H1 (cell line): ENCODE measurements around the gene RBM17. TPM values are rescaled to one million over a fixed set of nuclear protein-coding genes. Genes with fewer than 3 reads are reported as not detected.

ENCODE experiments used
- CTCF ChIA-PET: fragments of 300-600 bp; sonication (Branson Sonifier 250); formaldehyde crosslinking; loops from one replicate; lab custom pipeline; 2021; ENCODE audit not compliant: partially characterized antibody; lab: Charles Lee
- POLR2A ChIA-PET: fragments of 300-600 bp; sonication (Branson Sonifier 250); formaldehyde crosslinking; loops from one replicate; lab custom pipeline; 2021; ENCODE audit warnings: inconsistent platforms; ENCODE audit not compliant: partially characterized antibody; lab: Charles Lee
- DNase-seq, 2 experiments: peaks; one replicate each; pipeline versions ENCODE4 v3.0.0 to v3.0.0-alpha.2; 2010 to 2022; ENCODE audit warnings: low spot score in 2 of 2, low read depth in 1 of 2, mixed read lengths in 1 of 2
- FAIRE-seq: peaks from 2 replicates; lab custom pipeline; 2011; peaks lifted over from hg19 to GRCh38; lab: Jason Lieb, UNC
- H2AFZ ChIP-seq: 2 replicates; pipeline ENCODE4 v1.8.1; 2012; ENCODE audit warnings: low read length, inconsistent platforms
- H2AK5ac ChIP-seq: 2 replicates; pipeline ENCODE4 v1.6.1; 2013; ENCODE audit warnings: low read depth, low read length
- H2BK120ac ChIP-seq: replicated peaks from 2 replicates; pipeline ENCODE3; 2013; ENCODE audit warnings: low read depth, low read length, inconsistent platforms
- H2BK12ac ChIP-seq: 2 replicates; pipeline ENCODE4 v1.6.1; 2013; ENCODE audit warnings: low read depth, low read length
- H2BK15ac ChIP-seq: 2 replicates; pipeline ENCODE4 v1.6.1; 2013; ENCODE audit warnings: low read length
- H2BK20ac ChIP-seq: 2 replicates; pipeline ENCODE4 v1.6.1; 2013; ENCODE audit warnings: low read length
- H2BK5ac ChIP-seq: 2 replicates; pipeline ENCODE4 v1.6.1; 2013; ENCODE audit warnings: low read depth, low read length
- H3K14ac ChIP-seq: 2 replicates; pipeline ENCODE4 v1.6.1; 2013; ENCODE audit warnings: inconsistent platforms; ENCODE audit not compliant: insufficient read length
- H3K18ac ChIP-seq: 2 replicates; pipeline ENCODE4 v1.6.1; 2013; ENCODE audit warnings: low read length; ENCODE audit errors: extremely low read depth
- H3K23ac ChIP-seq: 2 replicates; pipeline ENCODE4 v1.6.1; 2013; ENCODE audit warnings: inconsistent platforms; ENCODE audit not compliant: insufficient read length
- H3K23me2 ChIP-seq: 2 replicates; pipeline ENCODE4 v1.6.1; 2013; ENCODE audit warnings: low read depth, low read length
- H3K27ac ChIP-seq: 2 replicates; pipeline ENCODE4 v1.6.1; 2011; ENCODE audit warnings: low read depth, low read length, inconsistent platforms
- H3K27me3 ChIP-seq, 4 experiments: replicated peaks in 1 of 4; 1 replicate in 1 of 4; 2 replicates in 3 of 4; pipeline versions ENCODE4 v1.6.1 to v1.8.1; 2011 to 2013; ENCODE audit warnings: low read length in 3 of 4, mild to moderate bottlenecking in 3 of 4, inconsistent platforms in 2 of 4, mixed read lengths in 2 of 4, moderate library complexity in 1 of 4; ENCODE audit not compliant: control insufficient read depth in 3 of 4, insufficient read depth in 3 of 4; ENCODE audit errors: extremely low read depth in 1 of 4
- H3K36me3 ChIP-seq, 4 experiments: 2 replicates each; pipeline versions ENCODE4 v1.6.1 to v1.8.1; 2011 to 2013; ENCODE audit warnings: mild to moderate bottlenecking in 4 of 4, low read length in 3 of 4, moderate library complexity in 2 of 4, control low read depth in 1 of 4, inconsistent platforms in 1 of 4; ENCODE audit not compliant: insufficient read depth in 4 of 4, control insufficient read depth in 2 of 4
- H3K4ac ChIP-seq: replicated peaks from 2 replicates; pipeline ENCODE3; 2013; ENCODE audit warnings: low read length, low read depth, mixed read lengths, inconsistent platforms; ENCODE audit not compliant: insufficient read length
- H3K4me1 ChIP-seq, 4 experiments: replicated peaks in 1 of 4; 1 replicate in 1 of 4; 2 replicates in 3 of 4; pipeline versions ENCODE4 v1.6.1 to v1.8.1; 2011 to 2013; ENCODE audit warnings: low read length in 3 of 4, inconsistent platforms in 2 of 4, mixed read lengths in 1 of 4; ENCODE audit not compliant: insufficient read depth in 4 of 4, control insufficient read depth in 3 of 4
- H3K4me2 ChIP-seq, 2 experiments: 2 replicates each; pipeline versions ENCODE4 v1.6.1 to v1.8.1; 2011 to 2013; ENCODE audit warnings: low read depth in 2 of 2, low read length in 2 of 2, control low read depth in 1 of 2, inconsistent platforms in 1 of 2, mild to moderate bottlenecking in 1 of 2; ENCODE audit not compliant: insufficient read depth in 1 of 2
- H3K4me3 ChIP-seq, 4 experiments: fragments of 200-600, 300-600 bp in 1 of 4; sonication (generic), shearing (Covaris generic), sonication (Bioruptor Twin) in 1 of 4; 2 replicates each; pipeline versions ENCODE4 v1.5.1 to v1.8.1; 2011 to 2016; ENCODE audit warnings: low read length in 4 of 4, low read depth in 3 of 4, control low read depth in 2 of 4, inconsistent platforms in 2 of 4, mild to moderate bottlenecking in 2 of 4, mixed read lengths in 1 of 4, moderate library complexity in 1 of 4; ENCODE audit not compliant: insufficient read depth in 2 of 4; ENCODE audit errors: extremely low read depth in 1 of 4
- H3K56ac ChIP-seq: replicated peaks from 2 replicates; pipeline ENCODE3; 2013; ENCODE audit warnings: low read depth, mild to moderate bottlenecking, mixed read lengths, low read length, inconsistent platforms; ENCODE audit not compliant: insufficient read length
- H3K79me1 ChIP-seq: 2 replicates; pipeline ENCODE4 v1.6.1; 2013; ENCODE audit warnings: low read depth, low read length, control low read depth
- H3K79me2 ChIP-seq, 2 experiments: 2 replicates each; pipeline versions ENCODE4 v1.6.1 to v1.8.1; 2012 to 2013; ENCODE audit warnings: low read length in 2 of 2, mild to moderate bottlenecking in 2 of 2, inconsistent platforms in 1 of 2; ENCODE audit not compliant: insufficient read depth in 2 of 2, control insufficient read depth in 1 of 2
- H3K9ac ChIP-seq, 4 experiments: replicated peaks in 1 of 4; 1 replicate in 1 of 4; 2 replicates in 3 of 4; pipeline versions ENCODE4 v1.6.1 to v1.8.1; 2011 to 2013; ENCODE audit warnings: low read depth in 3 of 4, low read length in 3 of 4, control low read depth in 2 of 4, mild to moderate bottlenecking in 2 of 4, moderate library complexity in 2 of 4, inconsistent platforms in 1 of 4; ENCODE audit errors: extremely low read depth in 1 of 4
- H3K9me3 ChIP-seq, 2 experiments: 2 replicates each; pipeline versions ENCODE4 v1.6.1 to v1.8.1; 2012 to 2013; ENCODE audit warnings: mild to moderate bottlenecking in 2 of 2, moderate library complexity in 2 of 2, control low read depth in 1 of 2, inconsistent platforms in 1 of 2, low read depth in 1 of 2, low read length in 1 of 2, mixed read lengths in 1 of 2; ENCODE audit not compliant: insufficient read depth in 2 of 2
- H4K20me1 ChIP-seq, 2 experiments: replicated peaks in 1 of 2; 2 replicates each; pipeline versions ENCODE3 to v1.8.1; 2011 to 2013; ENCODE audit warnings: inconsistent platforms in 2 of 2, low read length in 2 of 2, mild to moderate bottlenecking in 1 of 2; ENCODE audit not compliant: insufficient read depth in 2 of 2, control insufficient read depth in 1 of 2
- H4K5ac ChIP-seq: 2 replicates; pipeline ENCODE4 v1.6.1; 2013; ENCODE audit warnings: low read length, low read depth, mixed read lengths, inconsistent platforms; ENCODE audit not compliant: insufficient read length
- H4K8ac ChIP-seq: 2 replicates; pipeline ENCODE4 v1.8.0; 2013; ENCODE audit warnings: mild to moderate bottlenecking, moderate library complexity, low read length, inconsistent platforms; ENCODE audit not compliant: insufficient read depth; ENCODE audit errors: extremely low read depth
- H4K91ac ChIP-seq: replicated peaks from 2 replicates; pipeline ENCODE3; 2013; ENCODE audit warnings: low read length, mixed read lengths, inconsistent platforms; ENCODE audit not compliant: insufficient read length
- CEBPB ChIP-seq: IDR thresholded peaks from 2 replicates; pipeline ENCODE4 v1.6.1; 2012; ENCODE audit warnings: low read depth, low read length
- EP300 ChIP-seq, 2 experiments: IDR thresholded peaks; 1 replicate in 1 of 2; 2 replicates in 1 of 2; pipeline ENCODE4 v1.6.1; 2011 to 2012; ENCODE audit warnings: low read depth in 2 of 2, low read length in 2 of 2, mild to moderate bottlenecking in 2 of 2, borderline replicate concordance in 1 of 2, inconsistent platforms in 1 of 2, moderate library complexity in 1 of 2
- EZH2 ChIP-seq: fragments of 200-600 bp; sonication (generic); IDR thresholded peaks from 2 replicates; pipeline ENCODE4 v1.7.1; 2012; ENCODE audit warnings: low read depth, mild to moderate bottlenecking, moderate library complexity, low read length, inconsistent platforms; ENCODE audit not compliant: severe bottlenecking
- FOSL1 ChIP-seq: IDR thresholded peaks from 2 replicates; pipeline ENCODE4 v1.6.1; 2011; ENCODE audit warnings: mild to moderate bottlenecking, low read depth, low read length, moderate library complexity; ENCODE audit not compliant: insufficient read depth
- GTF2F1 ChIP-seq: IDR thresholded peaks from 2 replicates; pipeline ENCODE4 v1.6.1; 2012; ENCODE audit warnings: low read depth, low read length, improper control_type of control experiment, borderline replicate concordance
- RAD21 ChIP-seq, 2 experiments: IDR thresholded peaks in 1 of 2; conservative IDR thresholded peaks in 1 of 2; 2 replicates each; pipeline ENCODE4 v1.6.1; 2011; ENCODE audit warnings: low read depth in 2 of 2, low read length in 2 of 2, improper control_type of control experiment in 1 of 2, inconsistent platforms in 1 of 2, mild to moderate bottlenecking in 1 of 2, moderate library complexity in 1 of 2
- RBBP5 ChIP-seq: IDR thresholded peaks from 2 replicates; pipeline ENCODE4 v1.7.1; 2012; ENCODE audit warnings: low read depth, mild to moderate bottlenecking, inconsistent platforms, low read length, moderate library complexity, borderline replicate concordance
- RXRA ChIP-seq: IDR thresholded peaks from 2 replicates; pipeline ENCODE4 v1.6.1; 2011; ENCODE audit warnings: low read depth, mild to moderate bottlenecking, low read length, moderate library complexity; ENCODE audit not compliant: insufficient read depth
- TAF7 ChIP-seq: optimal IDR thresholded peaks from 2 replicates; pipeline ENCODE3; 2011; ENCODE audit warnings: low read depth, mild to moderate bottlenecking, inconsistent platforms, low read length, moderate library complexity, borderline replicate concordance
- YY1 ChIP-seq: IDR thresholded peaks from 2 replicates; pipeline ENCODE4 v1.6.1; 2011; ENCODE audit warnings: low read depth, mild to moderate bottlenecking, low read length
- WGBS, 2 experiments: shearing (Covaris generic) in 1 of 2; methylation state at CpG; one replicate each; pipeline versions ENCODE4 v1.1.6 to v1.1.7; 2013 to 2015; ENCODE audit warnings: low lambda C conversion rate in 2 of 2, mixed read lengths in 2 of 2, inconsistent platforms in 1 of 2, low coverage in 1 of 2, missing lambda C conversion rate in 1 of 2; ENCODE audit not compliant: insufficient replicate concordance in 2 of 2, insufficient coverage in 1 of 2, insufficient read length in 1 of 2; ENCODE audit errors: extremely low coverage in 1 of 2, missing lambda C conversion rate in 1 of 2; 5-methylcytosine and 5-hydroxymethylcytosine counted together
- polyA plus RNA-seq, 7 experiments: library from polyadenylated mRNA; depleted of rRNA in 3 of 7; stranded (reverse) in 5 of 7; unstranded in 2 of 7; fragments of >200 nt in 5 of 7; fragments of 200-250 nt in 2 of 7; gene quantifications; 1 replicate in 5 of 7; 2 replicates in 1 of 7; 4 replicates in 1 of 7; pipeline versions ENCODE4 v1.2.1 to v1.2.3, GENCODE V29; 2011 to 2013; ENCODE audit warnings: missing spikeins in 2 of 7, mixed read lengths in 2 of 7
- total RNA-seq: library from RNA; stranded (reverse); fragmentation: NEBNext Ultra II Directional; extraction: Animal tissue kit (Norgen Biotek cat#: 25700); gene quantifications from 2 replicates; pipeline ENCODE4 v1.2.1, GENCODE V29; 2021
- TF ChIP-seq, protein P1 (sequence below): IDR thresholded peaks from 2 replicates; pipeline ENCODE4 v1.6.1; 2012; ENCODE audit warnings: low read length, inconsistent platforms

Gene RBM17
- total and polyA plus RNA-seq, 2 of the 8 experiments (the other 6 are each of a cell fraction or from before 2014, with no cell fraction given): 15.7 to 128 TPM

DNA sequence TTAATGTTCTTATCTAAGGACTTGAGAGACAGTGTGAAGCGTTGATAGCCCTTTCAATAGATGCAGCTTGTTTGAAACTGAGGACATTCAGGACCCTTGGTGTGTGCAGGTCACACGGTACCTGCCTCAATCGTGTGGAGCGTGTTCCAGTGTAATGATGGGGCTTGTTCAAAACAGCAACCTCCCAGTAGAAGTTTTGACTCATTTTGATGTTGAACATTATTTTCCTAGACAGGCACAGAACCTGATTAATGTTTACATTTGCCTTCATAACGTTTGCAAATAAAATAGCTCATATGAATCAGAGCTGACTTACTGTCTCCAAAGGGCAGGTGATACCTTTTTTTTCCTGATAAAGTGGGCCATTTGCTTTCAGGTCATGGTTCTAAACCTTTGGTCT, 21.3 kb downstream of the RBM17 start:
- H2AFZ ChIP-seq: no peak overlapping the region
- no peaks in the 10 kb centered on the region for H3K27me3 ChIP-seq
- no peak overlapping the region for H3K23ac ChIP-seq
- H3K36me3 ChIP-seq: peaks cover 25 to 80% (median 56%) of the 10 kb centered on the region in 4 experiments
- H3K79me2 ChIP-seq: peaks cover 0 to 11% of the 10 kb centered on the region in 2 experiments; a peak in 2 of 4 replicates
- H3K4me2 ChIP-seq: no peak overlapping the region
- H4K8ac ChIP-seq: no peak overlapping the region
- H2BK20ac ChIP-seq: no peak overlapping the region
- peaks cover 9 to 14% of the 10 kb centered on the region in 2 experiments for H4K20me1 ChIP-seq
- 89% methylated on average over 5 of the region's 5 CpGs; no CpG with 5 or more reads in 1 of the 2 experiments for WGBS, 2 experiments
- peaks cover 2 to 13% (median 6%) of the 10 kb centered on the region in 4 experiments; a peak in 4 of 7 replicates for H3K4me1 ChIP-seq
- H2BK5ac ChIP-seq: no peak overlapping the region
- ChIA-PET CTCF (interaction anchor here (0.9 to 3.1 kb wide), 10 partner anchors 11 to 297 kb away, joined by 3 to 21 read pairs (median 5); no protein-coding TSS in a partner anchor), POLR2A (no interaction called here)
- H3K4me3 ChIP-seq: no peak overlapping the region
- H3K4ac ChIP-seq: no peak overlapping the region
- no peak overlapping the region for H3K18ac ChIP-seq
- no peak overlapping the region for H2BK15ac ChIP-seq
- H2BK120ac ChIP-seq: no peak overlapping the region
- H3K9ac ChIP-seq: no peak overlapping the region
- no peak for FAIRE-seq
- H2AK5ac ChIP-seq: no peak overlapping the region
- no peak overlapping the region for H3K27ac ChIP-seq
- DNase-seq: no peak
- no peak overlapping the region for H3K14ac ChIP-seq
- no peak overlapping the region for H2BK12ac ChIP-seq
- H4K5ac ChIP-seq: no peak overlapping the region
- H3K23me2 ChIP-seq: no peaks in the 10 kb centered on the region
- H3K56ac ChIP-seq: no peak overlapping the region
- peaks cover 3% of the 10 kb centered on the region; the same call in 1 of the 2 replicates for H3K79me1 ChIP-seq
- H4K91ac ChIP-seq: no peak overlapping the region
- no peaks in the 10 kb centered on the region for H3K9me3 ChIP-seq
- TF ChIP-seq YY1 (no peak), TAF7 (no peak), EP300 (IDR thresholded peaks at IDR 0.05; ENCODE audit: borderline replicate concordance in 1 of 2, low read depth in 2 of 2, low read length in 2 of 2) (no peak), RBBP5 (no peak), FOSL1 (no peak), RXRA (no peak), EZH2 (no peak), RAD21 (IDR thresholded peaks at IDR 0.05 in 1 of 2, conservative IDR thresholded peaks at IDR 0.05 in 1 of 2; ENCODE audit: low read depth in 2 of 2, low read length in 2 of 2) (no peak), GTF2F1 (no peak), CEBPB (no peak)
- TF ChIP-seq, protein P1, sequence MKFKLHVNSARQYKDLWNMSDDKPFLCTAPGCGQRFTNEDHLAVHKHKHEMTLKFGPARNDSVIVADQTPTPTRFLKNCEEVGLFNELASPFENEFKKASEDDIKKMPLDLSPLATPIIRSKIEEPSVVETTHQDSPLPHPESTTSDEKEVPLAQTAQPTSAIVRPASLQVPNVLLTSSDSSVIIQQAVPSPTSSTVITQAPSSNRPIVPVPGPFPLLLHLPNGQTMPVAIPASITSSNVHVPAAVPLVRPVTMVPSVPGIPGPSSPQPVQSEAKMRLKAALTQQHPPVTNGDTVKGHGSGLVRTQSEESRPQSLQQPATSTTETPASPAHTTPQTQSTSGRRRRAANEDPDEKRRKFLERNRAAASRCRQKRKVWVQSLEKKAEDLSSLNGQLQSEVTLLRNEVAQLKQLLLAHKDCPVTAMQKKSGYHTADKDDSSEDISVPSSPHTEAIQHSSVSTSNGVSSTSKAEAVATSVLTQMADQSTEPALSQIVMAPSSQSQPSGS: no peak
